Keratinocyte (primary cell): ENCODE measurements around the gene EPHA10.

Experiments used
- CTCF ChIP-seq, 3 experiments: IDR thresholded peaks in 1 of 3; conservative IDR thresholded peaks in 1 of 3; optimal IDR thresholded peaks in 1 of 3; 2 replicates in 2 of 3; 3 replicates in 1 of 3; pipeline versions ENCODE3 to v1.5.1; 2011; ENCODE audit warnings: low read length in 3 of 3, mild to moderate bottlenecking in 3 of 3, moderate library complexity in 2 of 3, control low read depth in 1 of 3, inconsistent platforms in 1 of 3; ENCODE audit not compliant: insufficient read depth in 2 of 3; ENCODE audit errors: extremely low read depth in 1 of 3
- EZH2 ChIP-seq: IDR thresholded peaks from one replicate; pipeline ENCODE4 v1.6.1; 2012; ENCODE audit warnings: inconsistent platforms, mild to moderate bottlenecking, low read length, moderate library complexity

DNA sequence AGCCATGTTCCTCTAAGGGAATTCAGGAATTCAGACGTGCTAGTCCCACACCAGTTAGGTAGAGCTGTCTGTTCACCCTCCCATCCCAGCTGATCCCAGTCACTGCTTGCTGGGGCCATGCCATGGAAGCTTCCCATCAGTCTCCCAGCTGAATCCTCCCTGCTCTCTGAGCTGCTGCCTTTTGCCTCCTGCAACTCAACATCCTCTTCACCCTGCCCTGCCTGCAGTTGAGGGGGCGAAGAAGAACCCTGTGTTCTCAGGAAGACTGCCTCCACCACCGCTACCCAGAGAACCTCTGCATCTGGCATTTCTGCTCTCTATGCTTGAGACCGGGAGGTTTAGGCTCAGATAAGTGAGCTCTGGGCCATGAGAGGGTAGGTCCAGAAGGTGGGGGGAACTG, 56.4 kb downstream of the EPHA10 start:
- no peak for TF ChIP-seq CTCF (optimal IDR thresholded peaks at IDR 0.05 in 1 of 3, IDR thresholded peaks at IDR 0.05 in 1 of 3, conservative IDR thresholded peaks at IDR 0.05 in 1 of 3; ENCODE audit: extremely low read depth in 1 of 3, insufficient read depth in 2 of 3, low read length in 3 of 3)
- TF ChIP-seq EZH2, result no peak
